GM18507 (cell line): ENCODE results near the gene BICC1.

Source experiments
- DNase-seq: peaks from one replicate; pipeline ENCODE4 v3.0.0; 2011; ENCODE audit warnings: low read depth; ENCODE audit not compliant: insufficient read length; ENCODE audit errors: extremely low spot score
- FAIRE-seq: peaks from 2 replicates; lab custom pipeline; 2011; peaks lifted over from hg19 to GRCh38; lab: Jason Lieb, UNC

The BICC1 gene

DNA sequence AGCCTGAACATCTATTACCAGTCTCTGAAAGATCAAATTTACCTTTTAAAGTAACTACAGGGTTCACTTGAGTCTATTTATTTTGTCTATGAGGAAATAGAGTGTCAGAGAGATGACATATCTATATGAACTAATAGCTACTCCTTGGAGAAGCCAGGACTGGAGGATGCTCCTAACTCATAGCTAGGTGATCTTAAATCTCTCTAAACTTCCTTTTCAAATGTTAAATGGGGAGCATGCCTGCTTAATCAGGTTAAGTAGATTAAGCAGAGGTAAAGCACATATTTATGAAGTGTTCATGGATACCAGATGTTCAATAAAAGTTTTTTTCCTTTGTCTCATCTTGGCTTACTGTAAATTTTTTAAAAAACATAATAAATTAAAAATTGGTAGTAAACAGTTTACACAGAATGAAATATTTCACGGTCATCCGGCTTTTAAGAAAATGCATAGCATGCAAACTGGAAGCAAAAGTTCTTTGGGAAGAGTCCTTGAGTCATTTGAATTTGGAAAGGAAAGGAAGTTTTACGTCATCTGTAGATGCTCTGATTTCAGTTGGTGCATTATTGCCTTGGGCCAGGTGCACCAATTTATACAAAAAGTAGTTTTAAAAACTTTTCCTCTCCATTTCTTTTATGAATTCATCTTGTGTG lies 155.1 kb downstream of the BICC1 start:
- FAIRE-seq (no peak), DNase-seq (no peak)

DNA sequence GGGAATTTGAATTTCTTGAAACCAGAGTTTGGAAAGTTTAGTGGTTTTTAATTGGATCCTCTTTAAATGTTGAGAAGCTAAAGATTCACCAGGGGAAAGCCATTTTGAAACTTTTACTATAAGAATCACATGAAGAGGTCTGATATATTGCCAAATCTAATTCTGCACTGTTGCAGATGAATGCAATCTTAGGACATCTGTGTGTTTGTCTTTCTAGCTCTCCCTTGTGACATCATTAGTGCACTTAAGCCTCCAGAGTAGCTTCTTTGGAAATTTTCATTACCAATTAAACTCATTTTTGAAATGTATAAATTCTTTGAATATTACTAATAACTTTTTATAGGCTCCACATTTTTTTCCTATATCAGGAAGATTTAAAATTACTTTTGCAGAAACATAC lies 160.2 kb downstream of the BICC1 start:
- DNase-seq (no peak), FAIRE-seq (no peak)

DNA sequence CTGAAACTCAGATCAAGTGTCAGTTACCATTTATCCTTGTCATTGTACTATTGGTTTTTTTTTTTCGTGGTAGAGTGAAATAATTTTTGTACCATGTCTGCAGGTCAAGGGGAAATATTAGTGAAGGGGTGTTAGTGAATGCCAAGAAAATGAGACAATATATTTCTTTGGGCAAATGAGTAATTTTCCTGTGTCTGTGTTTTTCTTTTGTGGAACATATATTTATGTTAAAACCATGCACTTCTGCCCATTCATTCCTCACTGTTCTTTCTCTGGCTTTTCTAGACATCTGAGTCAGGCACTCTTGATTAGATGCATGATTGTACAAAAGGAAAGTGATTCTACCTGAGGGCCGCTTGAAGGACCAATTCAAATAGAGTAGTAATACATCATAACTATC lies 161.6 kb downstream of the BICC1 start:
- no peak for FAIRE-seq

DNA sequence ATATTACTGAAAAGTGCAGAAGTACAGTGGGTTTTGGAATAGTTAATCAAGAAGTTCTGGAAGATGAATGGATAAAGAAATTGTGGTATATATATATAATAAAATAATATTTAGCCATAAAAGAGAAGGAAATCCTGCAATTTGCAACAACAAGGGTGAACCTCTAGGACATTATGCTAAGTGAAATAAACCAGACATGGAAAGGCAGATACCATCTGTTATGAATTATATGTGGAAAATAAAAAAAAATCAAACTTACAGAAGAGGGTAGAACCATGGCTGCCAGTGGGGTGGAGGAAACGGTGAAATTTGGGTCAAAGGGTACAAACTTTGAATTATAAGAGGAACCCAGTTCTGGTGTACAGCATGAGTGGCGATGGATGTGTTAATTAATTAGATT lies 162.6 kb downstream of the BICC1 start:
- FAIRE-seq, result no peak

More for the DNA sequence above, 161.6 kb downstream of the BICC1 start:
- no peak for DNase-seq

DNA sequence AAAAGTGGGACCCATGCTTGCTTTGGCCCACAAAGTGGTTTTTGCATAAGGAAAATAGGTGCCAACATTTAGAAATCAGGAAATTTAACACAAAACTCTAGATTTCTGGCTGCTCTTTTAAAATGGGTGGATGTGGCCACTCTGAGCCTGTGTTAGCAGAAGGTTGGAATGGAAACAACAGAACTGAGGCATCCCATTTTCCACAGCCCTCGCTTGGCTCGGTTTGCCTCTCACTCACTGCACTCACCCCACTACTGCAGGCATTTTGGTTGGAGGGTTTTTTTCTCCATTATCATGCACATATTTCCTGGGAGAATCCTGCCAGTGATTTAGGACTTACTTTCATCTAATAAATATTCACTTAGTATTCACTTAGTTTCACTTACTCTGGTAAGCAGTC lies 178.9 kb downstream of the BICC1 start:
- DNase-seq (no peak), FAIRE-seq (no peak)

More for the DNA sequence above, 162.6 kb downstream of the BICC1 start:
- no peak for DNase-seq

DNA sequence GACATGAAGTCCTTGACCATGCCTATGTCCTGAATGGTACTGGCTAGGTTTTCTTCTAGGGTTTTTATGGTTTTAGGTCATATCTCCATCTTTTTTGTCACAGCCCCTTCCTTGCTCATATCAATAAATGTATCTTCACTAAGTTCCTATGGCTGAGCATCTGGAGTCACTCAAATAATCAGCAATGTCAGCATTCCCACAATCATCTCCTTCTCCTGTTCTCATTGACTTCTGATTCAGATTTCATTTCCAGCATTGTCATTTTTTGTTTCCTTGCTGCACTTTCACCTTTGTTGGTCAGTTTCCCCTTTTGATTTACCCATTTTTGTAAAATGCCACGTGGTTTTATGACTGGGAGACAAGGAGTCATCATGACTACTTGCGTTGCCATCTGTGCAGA lies 181.2 kb downstream of the BICC1 start:
- FAIRE-seq, result no peak

DNA sequence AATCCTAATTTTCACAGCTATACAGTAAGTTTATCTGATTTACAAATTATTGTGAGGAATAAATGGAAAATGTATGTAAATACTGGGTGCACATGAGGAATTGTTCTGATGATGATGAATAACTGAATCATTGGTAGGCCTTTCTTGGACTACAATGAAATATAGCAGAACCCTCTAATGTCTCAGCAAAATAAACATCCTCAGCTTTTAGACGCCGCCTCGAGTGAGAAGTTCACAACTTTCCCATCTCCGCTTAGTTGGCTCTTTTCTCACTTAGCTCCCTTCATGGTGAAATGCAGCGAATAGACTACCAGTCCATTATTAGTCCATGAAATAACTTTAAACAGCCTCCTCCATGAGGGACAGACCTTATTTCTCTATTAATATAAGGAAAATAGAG lies 182.3 kb downstream of the BICC1 start:
- no peak for FAIRE-seq
- DNase-seq, result no peak

More for the DNA sequence above, 181.2 kb downstream of the BICC1 start:
- no peak for DNase-seq

DNA sequence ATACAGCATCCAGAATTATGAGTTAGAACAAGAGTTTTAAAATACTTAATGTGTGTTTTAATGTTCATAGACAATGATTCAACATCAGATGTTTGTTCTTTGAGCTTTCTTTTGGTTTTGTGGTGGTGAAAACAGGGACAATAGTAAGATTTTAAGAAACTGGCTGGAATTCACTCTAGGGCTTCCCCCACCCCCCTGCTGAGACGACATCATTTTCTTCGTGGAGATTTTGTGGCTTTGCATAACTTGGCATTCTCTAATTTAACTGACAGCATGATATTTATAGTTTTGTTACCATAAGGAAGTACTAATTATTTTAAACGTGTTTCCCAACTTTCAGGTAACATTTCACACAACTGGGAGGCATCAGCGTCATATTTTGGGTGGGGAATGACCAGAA lies 184.1 kb downstream of the BICC1 start:
- no peak for FAIRE-seq
- no peak for DNase-seq

DNA sequence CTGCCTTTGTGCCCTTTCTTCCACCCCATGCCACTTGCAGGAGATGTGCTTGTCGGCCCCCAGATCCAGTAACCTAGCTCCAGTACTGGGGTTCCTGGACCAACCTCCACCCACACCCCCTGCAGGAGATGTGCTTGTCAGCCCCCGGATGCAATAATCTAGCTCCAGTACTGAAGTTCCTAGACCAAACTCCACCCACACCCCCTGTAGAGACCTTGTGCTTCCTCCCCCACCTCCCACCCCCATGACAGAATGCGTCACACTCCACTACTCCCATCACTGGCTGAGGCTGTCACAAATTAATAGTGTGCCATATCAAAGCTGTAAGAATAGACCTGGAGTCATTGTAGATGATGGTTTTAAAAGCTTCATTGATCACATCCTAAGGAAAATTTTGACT lies 185.0 kb downstream of the BICC1 start:
- DNase-seq (no peak), FAIRE-seq (no peak)

DNA sequence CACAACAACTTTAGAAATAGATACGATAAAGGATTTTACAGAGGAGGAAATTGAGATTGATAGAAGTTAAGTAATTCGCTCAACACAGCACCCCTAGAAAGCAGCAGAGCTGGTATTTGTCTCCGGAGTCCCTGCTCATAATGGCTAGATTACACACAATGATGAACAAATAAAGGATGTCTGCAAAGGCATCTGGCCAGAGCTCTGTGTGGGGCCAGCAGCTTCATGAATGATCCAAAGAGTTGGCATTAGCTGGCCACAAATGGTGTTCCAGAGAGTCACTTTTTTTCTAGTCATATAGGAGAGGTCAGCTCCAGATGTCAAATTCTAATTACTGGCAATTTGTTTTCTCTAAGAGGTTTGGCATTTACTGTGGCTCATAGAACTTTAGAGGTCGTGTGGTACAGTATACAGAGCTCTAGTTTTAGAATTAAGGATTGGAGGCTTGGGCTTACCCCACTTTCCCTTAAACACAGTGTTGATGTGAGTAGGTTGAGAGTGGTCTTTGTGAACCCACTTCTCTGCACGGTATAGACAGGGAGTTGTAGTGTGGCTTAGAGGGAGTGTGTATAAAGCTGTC lies 186.2 kb downstream of the BICC1 start:
- DNase-seq, result no peak
- FAIRE-seq, result no peak

DNA sequence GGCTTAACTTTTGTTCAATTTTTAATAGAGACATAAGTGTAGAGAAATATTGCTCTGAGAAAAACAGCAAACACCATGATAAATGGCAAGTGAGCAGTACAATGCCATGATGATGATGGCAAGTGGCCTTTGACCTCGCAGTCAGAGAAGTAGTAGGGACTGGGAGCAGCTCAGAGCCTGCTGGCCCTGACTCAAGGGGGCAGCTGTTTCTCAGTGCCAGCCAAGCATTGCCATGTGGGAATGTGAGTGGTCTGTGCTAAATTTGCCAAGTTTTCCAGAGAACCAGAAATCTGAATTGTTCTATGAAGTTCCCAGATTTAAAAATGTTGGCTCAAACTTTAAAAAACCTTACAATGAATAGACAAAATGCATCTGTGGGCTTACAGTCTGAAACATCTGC lies 187.9 kb downstream of the BICC1 start:
- DNase-seq (no peak), FAIRE-seq (no peak)

DNA sequence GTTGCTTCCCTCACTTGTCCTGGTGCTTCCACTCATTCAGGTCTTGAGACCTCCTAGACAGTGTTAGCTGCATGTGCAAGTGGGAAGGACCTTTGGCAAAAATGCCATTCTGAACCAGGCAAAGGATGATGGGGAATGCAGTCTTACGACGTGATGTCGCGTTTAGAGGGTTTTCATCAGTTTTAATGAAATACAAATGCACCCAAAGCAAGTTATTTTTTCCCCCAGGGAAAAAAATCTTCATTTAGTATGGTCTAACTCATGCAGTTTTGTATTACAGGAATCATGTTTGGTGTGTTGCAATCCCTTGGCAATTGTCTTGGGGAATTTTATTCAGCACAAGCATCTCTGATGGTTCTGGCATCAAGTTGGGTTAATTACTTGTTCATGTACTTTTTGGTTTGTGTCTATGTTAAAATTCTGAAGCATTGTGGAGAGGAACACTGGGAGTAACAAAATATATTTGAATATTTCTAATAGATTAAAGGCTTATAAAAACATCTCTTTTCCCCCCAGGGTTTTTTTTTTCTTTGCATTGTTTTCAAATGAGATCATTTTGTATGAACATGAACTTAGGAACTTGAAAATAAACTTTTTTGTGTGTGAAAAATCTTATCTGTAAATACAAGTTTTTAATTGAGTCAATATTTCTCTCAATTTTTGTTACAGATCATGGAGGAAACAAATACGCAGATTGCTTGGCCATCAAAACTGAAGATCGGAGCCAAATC lies 188.9 kb downstream of the BICC1 start:
- no peak for DNase-seq
- FAIRE-seq, result no peak

DNA sequence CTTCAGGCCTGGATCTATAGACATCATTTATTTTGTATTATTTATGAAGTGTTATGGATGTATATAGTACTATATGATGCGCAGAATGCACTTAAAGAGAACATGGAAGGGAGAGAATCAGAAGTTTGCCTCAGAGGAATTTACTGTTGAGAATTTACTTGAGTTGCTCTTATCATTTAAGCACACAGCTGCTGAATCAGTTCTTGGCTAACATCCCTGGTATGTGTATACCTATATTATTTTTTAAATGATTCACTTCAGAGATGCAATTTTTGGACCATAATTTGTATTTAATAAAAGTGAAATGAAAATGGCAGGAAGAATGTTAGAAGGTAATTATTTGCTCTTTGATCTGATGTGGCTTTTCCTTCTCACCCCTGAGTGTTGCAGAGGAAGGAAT lies 191.6 kb downstream of the BICC1 start:
- no peak for DNase-seq
- FAIRE-seq, result no peak

DNA sequence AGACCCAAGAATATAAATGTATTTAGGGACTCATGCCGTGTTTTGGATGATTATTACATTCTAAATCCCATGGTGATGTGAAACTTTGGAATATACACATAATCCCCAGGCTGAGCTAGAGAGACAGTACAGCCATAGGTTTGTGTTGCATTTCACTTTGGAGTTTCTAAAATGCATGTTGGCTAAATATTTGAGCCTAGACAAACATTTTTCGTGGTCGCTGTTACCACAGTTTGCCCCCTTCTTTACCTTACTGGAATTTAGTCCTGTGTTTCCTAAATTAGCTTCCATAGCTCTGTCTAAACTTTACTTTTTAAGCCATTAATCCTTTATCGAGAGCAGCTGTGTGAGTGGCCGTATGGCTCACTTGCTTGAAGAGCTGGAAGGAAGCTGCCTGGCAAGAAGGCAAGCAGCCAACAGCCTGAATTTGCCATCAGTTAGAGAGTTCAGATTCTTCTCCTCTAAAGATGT lies 192.0 kb downstream of the BICC1 start:
- DNase-seq (no peak), FAIRE-seq (no peak)

DNA sequence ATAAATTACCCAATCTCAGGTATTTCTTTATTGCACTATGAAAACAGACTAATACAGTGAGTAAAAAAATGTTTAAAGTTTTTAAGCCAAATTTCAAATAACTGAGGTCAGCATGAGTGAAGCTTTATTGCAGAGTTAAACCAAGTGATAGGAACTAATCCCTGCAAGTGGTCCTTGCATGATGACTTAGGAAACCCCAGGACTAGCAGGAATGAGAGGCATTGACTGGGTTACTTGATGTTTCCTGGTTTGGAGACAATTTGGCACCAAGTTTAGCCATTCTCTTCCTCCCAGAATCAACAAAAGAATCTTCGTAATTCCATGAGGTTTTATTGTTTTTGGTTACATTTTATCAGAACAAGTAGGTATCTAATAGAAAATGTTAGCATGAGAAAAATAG lies 194.2 kb downstream of the BICC1 start:
- no peak for FAIRE-seq
- no peak for DNase-seq

DNA sequence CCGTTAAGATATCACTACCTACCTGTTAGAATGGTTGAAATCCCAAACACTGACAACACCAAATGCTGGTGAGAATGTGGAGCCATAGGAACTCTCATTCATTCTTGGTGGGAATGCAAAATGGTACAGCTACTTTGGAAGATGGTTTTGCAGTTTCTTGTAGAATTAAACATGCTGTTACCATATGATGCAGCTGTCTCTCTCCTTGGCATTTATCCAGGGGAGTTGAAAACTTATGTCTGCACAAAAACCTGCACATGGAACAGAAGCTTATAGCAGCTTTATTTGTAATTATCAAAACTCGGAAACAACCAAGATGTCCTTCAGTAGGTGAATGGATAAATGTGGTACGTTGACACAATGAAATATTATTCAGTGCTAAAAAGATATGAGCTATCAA lies 199.5 kb downstream of the BICC1 start:
- FAIRE-seq, result no peak
- no peak for DNase-seq

DNA sequence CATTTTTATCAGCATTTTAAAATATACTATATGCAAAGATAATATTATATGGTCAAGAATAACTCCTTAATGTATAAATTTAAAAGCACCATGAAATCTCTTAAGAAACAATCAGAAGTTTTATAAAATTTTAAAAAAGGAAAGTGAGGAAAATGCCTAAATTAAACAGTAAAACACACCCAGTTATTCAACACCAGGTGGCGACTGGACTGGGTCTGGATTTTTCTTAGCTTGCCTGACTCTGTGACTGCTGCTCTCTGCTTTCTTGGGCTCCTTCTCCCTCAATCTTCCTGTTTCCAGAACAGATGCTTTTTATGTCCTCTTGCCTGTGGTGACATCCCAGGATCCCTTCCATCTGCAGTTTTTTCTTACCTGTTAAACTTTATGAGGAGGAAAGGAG lies 200.3 kb downstream of the BICC1 start:
- DNase-seq (no peak), FAIRE-seq (no peak)

DNA sequence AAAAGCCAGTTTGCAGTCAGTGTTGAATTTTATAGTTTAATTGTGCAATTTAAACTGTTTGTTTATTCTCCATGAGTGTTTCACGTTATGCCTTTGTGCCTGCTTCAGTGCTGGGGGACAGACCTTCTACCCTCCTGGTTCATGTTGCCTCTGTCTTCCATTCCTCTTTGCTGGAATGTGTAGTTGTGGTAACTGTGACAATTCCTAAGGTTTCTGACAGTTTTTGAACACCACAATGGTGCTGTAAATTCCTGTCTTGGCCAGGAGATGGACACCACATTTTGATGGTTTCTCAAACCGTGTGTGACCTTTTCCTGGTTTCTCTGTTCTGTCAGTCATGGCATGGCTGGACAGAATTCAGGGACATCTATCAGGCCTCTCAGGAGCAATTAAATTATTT lies 201.7 kb downstream of the BICC1 start:
- DNase-seq, result no peak
- FAIRE-seq, result no peak

DNA sequence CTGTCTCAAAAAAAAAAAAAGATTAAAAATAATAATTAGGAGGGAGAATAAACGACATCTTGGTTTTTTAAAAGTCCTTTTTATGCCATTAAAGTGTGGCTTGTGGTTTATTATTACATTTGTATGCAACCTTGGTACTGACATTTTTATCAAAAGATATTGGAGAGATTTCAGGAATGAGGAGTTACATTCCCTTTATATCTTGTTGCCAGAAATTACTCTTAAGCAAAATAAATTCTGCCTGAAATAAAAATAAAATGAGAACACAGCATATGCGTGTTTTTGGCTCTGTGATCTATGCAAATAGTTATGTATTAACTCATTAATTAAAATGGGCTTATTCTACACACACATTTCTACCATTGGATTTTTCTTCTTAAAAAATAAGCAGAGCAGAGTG lies 202.4 kb downstream of the BICC1 start:
- FAIRE-seq (no peak), DNase-seq (no peak)

DNA sequence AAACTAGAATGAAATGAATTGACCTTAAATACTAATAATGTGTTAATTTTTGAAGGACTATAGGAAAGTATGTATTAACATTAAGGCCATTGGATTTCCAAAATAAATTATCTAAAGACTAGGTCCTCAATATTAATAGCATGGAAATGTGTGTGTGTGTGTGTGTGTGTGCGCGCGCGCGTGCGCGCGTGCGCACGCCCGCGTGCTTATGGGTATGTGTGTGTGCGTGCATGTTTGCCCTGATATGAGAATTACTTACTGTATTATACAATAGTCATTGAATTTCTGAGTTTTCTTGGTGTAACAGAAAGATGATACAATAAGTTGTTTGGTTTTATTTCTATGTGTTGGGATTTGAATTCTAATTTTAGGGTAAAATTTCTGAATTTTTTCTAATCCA lies 205.9 kb downstream of the BICC1 start:
- FAIRE-seq (no peak), DNase-seq (no peak)
